NCI-H2227 (cell line): Measurements from ENCODE around the gene BTNL2.
"Not testable (repeated sequence)": the region's sequence is repeated elsewhere in the genome, so short reads cannot be mapped to it uniquely, and the experiment has no call there.

Experiments used
- DNase-seq: peaks from one replicate; lab custom pipeline; 2025; ENCODE audit not compliant: unreplicated experiment; lab: John Stamatoyannopoulos, UW

BTNL2 gene

DNA sequence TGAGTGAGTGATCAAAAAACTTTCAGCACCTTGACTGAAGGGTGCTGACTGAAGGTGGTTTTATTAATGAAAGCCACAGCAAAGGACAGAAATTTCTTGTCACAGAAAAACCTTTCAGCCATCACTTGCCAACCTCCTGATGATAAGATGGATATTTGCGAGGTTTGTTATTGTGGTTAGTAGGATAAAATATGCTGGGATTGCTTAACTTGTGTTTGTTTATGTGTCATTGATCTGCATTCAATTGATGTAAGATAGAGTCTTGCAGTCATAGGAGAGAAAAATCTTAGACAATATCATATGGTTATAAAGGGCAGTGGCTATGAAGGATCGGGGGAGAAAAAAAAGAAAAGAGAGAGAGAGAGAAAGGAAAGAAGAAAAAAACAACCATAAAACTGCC is 36.5 kb downstream of the BTNL2 start:
- DNase-seq: no peak

- no peak for DNase-seq
These were observed 37.3 kb downstream of the BTNL2 start for GRCh38 chr6:32369660-32370059.

DNA sequence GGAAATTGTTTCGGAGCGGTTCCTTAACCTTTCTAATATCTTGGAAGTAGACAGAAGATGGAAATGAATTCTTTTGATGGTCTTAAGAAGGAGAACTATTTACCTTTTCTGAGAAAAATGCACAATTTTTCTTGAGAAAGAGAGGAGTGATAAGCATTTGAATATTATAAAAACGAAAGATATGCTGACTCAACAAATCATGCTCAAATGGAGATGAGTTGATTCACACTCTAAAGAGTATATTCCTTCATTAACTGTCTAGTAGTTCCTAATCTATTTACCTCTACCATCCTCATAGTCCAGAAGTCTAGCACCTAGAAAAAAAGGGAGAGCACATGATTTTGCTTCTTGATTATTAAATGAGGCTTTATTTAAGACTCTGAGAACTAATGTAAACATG is 39.3 kb downstream of the BTNL2 start:
- DNase-seq: no peak

DNA sequence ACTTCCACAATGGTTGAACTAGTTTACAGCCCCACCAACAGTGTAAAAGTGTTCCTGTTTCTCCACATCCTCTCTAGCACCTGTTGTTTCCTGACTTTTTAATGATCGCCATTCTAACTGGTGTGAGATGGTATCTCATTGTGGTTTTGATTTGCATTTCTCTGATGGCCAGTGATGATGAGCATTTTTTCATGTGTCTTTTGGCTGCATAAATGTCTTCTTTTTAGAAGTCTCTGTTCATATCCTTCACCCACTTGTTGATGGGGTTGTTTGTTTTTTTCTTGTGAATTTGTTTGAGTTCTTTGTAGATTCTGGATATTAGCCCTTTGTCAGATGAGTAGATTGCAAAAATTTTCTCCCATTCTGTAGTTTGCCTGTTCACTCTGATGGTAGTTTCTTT is 47.8 kb downstream of the BTNL2 start:
- not testable (repeated sequence) for DNase-seq

DNA sequence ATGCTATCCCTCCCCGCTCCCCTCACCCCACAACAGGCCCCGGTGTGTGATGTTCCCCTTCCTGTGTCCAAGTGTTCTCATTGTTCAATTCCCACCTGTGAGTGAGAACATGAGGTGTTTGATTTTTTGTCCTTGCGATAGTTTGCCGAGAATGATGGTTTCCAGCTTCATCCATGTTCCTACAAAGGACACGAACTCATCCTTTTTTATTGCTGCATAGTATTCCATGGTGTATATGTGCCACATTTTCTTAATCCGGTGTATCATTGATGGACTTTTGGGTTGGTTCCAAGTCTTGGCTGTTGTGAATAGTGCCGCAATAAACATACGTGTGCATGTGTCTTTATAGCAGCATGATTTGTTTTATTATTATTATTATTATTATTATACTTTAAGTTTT is 48.4 kb downstream of the BTNL2 start:
- DNase-seq: not testable (repeated sequence)

GRCh38 chr6:32355018-32355417 is 52.0 kb downstream of the BTNL2 start:
- DNase-seq: no peak

- DNase-seq: no peak
These were observed 53.6 kb downstream of the BTNL2 start for GRCh38 chr6:32353348-32353747.
